GM18502 (cell line): ENCODE results near the gene TBC1D20.

Experiments used
- ATAC-seq: cut with Tn5 transposase; IDR thresholded peaks from one replicate; pipeline ENCODE4 v1.9.1; 2021; ENCODE audit warnings: mild to moderate bottlenecking; ENCODE audit not compliant: unreplicated experiment, poor library complexity

Gene TBC1D20

DNA sequence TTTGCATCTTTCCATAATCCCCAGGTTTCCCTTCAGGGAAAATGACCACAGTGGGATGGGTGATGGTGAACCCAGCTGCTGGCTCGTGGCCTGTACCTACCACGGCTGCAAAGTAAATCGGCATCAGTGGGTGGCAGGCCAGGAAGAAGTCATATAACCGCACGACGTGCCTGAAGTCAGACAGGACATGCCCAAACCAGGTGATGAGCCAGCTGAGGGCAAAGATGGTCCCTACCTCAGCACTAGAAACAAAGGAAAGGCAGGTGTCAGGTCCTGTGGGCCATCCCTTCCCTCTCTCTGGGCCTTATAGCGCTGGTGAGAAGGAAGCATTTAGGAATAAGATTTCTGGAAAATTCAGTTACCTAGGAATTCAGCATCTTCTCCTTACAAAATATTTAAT, 22.2 kb downstream of the TBC1D20 start:
- ATAC-seq, result no peak

DNA sequence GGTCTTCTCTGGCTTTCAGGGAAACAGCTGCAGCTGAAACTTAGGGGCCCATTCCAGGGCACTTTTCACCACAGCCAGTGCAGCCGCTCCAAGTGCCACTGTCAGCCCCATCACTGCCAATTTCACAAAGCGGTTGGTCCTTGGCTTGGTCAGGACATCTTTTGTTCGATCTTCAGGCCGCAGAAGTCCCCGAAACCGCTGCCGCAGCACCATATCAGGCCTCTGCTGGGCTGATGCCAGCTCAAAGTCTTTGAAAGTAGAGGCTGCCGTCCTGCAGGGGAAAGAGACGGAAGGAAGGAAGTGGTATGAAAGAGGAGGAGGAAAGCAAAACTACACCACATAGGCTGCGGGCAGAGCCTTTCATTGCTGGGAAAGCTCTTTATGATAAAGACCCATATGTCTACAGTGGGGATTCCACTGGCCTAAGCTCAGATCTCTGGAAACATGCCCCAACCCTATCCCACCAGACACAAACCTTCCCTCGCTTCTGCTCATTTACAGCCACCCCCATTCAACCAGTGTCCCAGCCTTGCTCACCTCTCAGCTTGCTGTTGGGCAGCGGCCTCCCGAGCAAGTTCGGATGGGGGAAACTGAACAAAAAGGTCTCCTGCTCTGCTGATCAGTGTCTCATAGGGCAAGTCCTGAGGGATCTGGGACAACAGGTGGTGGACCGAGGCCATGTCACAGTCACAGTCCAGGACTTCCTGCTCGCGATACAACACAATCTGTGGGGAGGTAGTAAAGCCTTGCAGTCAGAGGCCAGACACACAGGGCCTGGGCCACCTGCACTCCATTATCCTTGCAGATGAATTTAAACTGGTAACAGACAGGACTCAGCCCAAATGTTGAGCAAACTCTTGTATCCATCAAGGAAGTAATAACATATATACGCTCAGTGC, 23.5 kb downstream of the TBC1D20 start:
- no peak for ATAC-seq

DNA sequence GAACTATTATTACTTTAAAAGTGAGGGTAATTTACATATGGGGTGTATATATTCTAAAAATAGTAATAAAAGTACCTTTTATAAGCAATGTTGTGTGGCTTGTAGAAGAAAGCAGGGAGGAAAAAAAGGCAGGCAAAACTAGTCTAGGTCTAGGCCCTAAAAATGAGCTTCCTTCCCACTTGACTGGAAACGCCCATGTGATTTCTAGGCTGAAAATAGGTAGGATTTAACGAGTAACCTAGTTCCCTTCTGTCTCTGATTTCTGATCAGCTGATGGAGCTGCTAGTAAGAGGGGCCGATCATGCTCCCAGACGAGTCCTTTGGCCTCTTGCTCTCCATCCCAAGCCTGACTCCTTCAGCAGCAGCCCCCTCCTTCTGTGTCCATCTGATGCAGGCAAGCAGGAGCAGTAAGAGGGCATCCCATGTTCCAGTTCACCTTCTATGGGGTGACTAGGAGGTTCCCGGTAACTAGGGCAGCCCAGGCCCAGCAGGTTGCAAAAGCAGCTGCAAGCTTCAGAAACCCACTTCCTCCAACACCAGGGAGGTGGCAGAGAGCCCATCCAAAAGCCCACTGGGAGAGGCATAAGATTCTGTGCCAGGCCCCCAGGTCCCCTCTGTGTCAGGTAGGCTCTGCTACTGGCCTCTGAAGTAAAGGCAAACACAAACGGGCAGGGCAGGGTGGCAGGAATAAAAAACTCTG, 24.4 kb downstream of the TBC1D20 start:
- ATAC-seq, result no peak

DNA sequence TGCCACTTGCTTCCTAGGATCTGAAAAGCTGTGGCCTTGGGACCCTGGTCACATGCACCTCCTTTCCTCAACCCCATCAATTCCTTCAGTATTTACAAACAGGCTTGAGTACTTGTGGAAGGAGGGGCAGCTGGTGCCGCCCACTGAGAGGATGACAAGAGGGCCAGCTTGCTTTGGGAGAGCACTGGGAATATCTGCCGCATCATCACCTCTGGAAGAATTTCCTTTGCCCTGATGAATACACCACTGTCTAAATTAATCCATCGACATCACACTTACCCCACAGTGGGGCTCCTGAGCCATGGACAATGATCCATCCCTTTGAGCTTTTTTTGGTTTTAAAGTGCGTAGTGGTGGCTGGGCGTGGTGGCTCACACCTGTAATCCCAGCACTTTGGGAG, 25.9 kb downstream of the TBC1D20 start:
- no peak for ATAC-seq

DNA sequence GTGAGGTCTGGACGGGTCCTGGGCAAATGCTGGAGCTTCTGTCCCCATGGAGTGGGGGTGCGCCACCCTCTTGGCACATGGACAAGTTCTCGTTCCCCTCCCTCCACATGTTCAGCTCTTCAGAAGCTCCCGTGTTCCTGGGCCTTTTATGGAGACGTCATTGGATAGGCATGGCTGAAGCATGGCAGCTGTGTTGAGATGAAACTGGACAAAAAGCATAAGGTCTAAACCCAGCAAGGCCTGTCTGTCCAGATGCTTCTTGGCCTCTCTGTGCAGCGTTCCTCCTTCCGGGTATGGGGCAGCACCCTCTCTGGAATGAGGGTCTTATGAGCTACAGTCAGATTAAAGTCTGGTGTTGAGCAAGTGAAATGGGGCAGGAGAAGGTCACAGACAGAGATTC, 26.8 kb downstream of the TBC1D20 start:
- ATAC-seq, result no peak

DNA sequence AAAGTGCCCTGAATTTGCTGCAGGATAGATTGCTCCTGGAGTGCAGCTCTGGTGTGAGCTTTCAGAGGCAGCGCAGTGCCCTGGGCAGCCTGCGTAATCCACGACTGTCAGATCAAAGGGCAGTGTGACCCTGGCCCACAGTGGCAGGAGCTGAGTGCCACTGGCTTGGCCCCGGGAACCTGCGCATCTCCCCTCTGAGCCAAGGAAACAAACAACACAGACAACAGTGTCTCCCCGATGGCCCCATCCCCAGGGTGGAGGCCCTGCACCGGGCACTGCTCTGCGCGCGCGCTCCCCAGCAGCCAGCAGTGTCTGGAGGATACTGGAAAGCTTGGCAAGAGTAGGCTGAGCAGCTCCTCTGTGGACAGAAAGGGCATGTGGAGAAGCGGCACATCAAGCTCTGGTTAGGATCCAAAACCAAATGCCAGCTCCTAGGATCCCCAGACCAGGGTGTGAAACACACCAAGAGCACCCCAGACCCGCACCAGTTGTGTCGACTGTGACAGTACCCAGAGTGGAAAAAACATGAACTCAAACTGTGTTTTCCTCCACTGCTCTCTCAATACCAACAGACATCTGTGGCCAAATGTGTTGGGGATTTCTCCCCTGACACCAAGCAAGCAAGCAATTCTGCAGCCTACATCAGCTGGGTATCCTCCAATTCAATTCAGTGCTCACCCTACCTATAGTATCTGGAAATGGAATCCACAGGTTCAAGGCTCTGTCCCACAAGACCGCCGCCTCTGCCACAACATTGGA, 27.5 kb downstream of the TBC1D20 start:
- no peak for ATAC-seq

DNA sequence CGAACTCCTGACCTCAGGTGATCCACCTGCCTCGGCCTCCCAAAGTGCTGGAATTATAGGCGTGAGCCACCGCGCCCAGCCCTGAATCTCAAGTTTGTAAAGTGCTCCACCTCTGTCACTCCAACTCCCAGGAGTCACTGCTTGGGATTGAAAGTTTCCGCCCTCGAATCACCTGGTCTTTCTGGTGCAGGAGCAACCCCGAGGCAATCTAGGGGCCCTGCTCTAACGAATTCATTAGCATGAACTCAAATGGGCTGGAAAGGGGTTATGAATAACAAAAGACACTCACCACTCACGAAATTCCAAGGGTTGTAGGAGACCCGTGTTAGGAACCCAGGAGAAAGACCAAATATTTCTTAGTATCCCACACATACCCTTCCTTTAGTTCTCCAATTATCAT, 28.1 kb downstream of the TBC1D20 start:
- ATAC-seq, result no peak

DNA sequence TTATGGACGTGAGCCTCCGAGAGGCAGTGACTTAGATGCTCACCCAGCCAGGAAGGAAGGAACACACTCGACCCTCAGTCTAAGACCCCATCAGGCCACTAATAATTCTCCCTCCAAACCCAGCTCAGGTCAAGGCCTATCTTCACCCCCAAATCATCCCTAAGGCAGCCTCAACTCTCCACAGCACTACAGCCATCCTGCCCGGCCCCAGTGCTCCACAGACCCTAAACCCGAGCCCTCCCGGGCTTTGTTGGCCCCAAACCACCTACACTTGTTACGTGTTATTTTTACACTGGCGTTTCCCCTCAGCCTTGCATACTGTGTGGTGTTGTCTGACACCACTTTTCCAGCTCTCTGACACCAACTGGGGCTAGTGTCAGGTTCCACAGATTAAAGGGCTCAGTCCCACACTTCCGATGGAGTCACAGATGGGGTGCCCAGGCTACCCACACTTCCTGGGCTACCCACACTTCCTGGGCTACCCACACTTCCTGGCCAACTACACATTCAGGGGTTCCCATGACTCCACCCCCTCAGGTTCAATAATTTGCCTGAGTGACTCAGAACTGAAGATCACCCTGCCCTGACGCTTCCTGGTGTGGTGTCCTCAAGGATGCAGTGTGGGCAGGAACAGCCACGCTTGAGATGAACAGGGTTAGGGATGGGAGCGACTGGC, 28.9 kb downstream of the TBC1D20 start:
- ATAC-seq, result peak; percentile 87

DNA sequence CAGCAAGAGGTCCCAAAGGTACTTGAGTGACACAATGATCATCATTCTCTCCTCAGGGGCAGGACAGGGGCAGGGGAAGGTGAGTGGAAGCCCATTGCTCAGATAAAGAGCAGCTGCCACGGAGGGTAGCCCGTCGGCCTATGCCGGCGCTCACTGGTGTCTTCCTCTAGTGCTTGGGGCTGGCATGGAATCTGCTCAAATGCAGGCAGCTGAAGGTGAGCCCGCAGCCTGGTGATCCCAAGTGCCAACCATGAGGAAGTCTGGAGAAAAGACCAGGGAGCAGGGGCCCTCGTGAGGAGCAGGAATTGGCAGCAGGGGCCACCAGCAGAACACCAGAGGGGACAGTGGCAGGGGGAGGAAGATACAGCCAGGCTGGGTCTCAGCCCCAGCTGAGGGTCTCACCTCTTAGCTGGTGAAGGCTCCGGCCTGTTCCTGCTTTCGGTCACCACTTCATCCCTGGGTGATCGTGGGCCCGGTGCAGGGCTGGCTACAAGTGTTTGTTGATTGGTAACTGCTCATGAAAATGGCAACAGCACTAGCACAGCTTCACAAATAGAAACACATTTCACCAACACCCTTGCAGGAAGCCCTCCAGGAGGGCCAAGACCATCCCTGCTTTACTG, 29.5 kb downstream of the TBC1D20 start:
- ATAC-seq, result no peak

DNA sequence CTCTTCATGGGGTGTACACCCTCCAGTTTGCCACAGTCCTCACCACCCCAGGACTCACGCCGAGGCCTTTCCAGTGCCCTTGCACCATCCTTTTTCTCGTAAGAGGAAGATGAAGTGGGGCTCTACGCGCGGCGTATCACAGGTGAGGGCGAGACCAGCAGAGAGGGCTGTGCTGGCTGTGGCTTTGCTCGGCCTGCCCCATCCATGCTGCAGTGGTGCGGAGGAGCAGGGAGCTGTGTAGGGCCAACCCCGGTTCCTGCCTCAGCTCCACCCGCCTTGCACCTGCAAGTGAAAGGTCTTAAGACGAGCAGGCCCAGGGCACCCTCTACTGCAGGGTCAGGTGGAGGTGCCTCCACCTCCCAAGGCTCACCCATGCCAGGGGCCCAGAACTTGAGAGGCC, 30.1 kb downstream of the TBC1D20 start:
- ATAC-seq, result no peak

DNA sequence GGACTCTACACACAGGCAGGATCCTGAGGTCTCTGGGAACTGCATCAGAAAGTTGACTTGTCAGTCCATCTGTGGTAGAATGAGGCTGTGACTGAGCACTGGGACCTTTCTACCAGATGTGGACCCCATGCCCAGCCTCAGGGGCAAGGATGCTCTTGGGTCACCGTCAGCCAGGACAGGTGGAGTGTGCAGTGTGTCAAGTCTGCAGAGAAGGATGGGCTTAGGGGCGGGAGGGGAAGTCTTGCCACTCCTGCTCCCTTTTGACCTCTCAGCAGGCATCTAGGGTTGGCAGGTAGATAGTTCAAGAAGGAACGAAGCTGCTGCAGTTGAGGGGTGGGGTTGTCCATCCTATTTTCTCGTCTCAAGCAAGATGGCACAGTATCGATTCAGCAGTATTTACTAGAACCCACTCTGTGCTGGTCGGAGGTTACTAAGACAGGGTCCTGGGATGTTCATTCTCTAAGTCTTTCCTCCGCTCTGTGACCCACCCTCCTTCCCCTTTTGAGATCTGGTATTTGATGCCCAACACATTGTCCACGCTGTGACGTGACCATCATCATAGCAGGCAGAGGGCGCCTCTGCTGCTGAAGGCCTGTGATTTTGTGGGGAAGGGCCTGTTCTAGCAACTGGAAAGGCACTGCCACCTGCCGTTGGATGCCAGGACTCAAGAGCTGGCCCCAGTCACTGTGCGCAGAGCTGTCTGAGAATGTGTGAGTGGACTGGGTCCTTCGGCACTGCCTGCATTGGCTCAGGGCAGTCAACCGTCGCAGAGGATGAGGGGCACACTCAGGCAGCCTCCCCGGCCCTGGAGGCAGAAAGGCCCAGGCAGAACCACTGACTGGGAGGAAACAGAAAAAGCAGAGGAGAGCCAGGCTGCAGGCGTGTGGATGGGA, 31.1 kb downstream of the TBC1D20 start:
- ATAC-seq, result no peak

DNA sequence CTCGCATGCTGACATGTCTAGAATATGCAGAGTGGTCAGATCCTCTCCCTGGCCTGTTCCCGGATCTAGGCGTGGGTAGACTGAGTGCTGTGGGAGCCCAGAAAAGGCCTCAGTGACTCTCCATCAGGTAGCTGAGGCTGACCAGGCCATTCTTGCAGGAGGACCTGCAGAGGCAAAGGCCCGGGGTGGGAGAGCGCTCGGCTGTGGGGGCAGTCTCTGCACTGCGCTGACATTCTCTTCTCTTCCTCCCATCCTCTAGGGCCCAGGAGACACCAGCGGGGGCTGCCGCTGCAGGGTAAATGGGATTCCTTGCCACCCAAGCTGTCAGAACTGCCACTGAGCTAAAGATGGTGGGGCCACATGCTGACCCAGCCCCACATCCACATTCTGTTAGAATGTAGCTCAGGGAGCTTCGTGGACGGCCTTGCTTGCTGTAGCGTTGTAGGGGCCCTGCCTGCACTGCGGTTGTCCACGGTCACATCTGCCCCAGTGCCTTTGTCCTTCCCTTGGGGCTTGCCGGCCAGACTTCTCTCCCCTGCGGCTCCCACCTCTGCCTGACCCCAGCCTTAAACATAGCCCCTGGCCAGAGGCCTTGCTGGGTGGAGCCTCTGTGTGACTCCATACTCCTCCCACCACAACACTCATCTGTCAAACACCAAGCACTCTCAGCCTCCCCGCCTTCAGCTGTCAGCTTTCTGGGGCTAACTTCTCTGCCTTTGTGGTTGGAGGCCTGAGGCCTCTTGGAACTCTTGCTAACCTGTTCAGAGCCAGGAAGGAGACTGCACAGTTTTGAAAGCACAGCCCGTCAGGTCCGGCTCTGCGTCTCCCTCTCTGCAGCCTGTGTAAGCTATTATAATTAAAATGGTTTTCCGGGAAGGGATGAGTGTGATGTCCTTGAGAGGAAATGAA, 32.0 kb downstream of the TBC1D20 start:
- ATAC-seq, result no peak

DNA sequence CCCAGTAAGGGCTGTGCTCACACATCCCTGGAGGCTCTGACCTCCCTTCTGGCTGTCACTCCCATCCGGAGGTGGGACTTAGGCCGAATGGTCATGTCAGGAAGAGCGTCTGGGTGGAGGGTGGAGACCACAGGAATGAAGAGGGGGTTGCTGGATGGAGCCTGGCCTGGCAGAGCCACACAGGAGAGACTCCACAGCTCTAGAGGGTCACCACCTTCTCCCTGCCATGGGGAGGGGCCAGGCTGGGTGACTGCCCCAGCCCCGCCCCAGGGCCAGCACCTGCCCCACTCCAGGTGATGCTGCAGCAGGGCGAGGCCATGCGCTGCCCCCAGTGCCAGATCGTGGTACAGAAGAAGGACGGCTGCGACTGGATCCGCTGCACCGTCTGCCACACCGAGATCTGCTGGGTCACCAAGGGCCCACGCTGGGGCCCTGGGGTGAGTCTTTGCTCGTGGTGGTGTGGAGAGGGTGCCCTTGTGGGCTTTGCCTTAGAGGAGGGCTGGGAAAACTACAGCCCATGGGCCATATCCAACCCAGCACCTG, 33.6 kb downstream of the TBC1D20 start:
- ATAC-seq, result no peak

DNA sequence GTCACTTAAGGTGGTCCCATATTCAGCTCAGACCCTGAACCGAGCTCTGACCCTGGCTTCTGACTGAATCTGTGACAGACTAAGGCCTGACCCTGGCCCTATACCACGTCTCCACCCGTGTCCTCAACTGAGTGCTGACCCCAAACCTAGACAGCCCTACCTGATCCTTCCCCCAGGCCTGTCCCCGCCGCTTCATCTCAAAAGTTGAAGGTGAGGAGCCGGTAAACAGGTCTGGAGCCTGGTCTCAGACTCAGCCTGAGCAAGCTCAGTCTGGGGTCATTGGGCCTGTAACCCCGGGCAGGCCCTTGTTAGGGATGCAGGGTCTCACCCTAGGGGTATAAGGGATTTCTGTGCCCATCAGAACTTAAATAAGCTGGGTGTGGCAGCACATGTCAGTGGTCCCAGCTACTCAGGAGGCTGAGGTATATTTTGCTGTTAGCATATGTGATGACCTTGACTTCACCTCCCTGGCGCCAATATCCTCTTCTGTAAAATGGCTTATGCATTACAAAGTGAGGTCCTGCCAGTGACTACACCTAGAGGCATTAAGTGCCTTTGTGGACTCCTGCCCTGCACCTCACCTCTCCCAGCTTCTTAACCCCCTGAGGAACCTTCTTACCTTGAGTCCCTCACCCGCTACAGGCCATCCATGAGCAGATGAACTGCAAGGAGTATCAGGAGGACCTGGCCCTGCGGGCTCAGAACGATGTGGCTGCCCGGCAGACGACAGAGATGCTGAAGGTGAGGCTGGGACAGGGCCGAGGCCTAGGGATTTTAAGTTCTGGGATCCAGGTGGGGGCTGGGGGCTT, 34.3 kb downstream of the TBC1D20 start:
- ATAC-seq, result no peak

DNA sequence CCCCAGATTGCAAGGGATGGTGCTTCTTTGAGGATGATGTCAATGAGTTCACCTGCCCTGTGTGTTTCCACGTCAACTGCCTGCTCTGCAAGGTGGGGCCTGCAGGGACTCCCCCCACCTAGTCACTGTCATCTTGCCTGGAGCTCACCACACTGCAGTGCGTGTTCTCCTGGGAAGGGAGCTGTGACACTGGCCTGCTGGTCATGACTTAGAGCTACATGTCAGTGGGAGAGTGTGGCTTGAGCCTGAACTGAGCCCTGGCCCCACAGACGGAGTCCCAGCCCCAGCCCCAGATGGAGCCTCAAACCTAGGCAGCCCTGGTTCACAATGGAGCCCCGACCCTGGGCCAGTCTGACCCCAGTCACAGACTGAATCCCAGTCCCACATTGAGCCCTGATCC, 34.9 kb downstream of the TBC1D20 start:
- no peak for ATAC-seq

DNA sequence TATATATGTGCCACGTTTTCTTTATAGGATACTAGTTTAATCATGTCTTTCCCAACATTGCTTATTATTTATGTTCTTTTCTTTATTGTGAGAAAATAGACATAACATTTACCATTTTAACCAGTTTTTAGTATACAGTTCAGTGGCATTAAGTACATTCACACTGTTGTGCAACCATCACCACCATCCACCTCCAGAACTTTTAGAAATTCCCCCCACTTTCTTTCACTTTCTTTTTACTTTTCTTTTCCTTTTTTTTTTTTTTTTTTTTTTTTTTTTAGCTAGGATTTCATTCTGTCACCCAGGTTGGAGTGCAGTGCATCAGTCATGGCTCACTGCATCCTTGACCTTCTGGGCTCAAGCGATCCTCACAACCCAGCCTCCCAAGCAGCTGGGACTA, 35.8 kb downstream of the TBC1D20 start:
- ATAC-seq, result no peak

DNA sequence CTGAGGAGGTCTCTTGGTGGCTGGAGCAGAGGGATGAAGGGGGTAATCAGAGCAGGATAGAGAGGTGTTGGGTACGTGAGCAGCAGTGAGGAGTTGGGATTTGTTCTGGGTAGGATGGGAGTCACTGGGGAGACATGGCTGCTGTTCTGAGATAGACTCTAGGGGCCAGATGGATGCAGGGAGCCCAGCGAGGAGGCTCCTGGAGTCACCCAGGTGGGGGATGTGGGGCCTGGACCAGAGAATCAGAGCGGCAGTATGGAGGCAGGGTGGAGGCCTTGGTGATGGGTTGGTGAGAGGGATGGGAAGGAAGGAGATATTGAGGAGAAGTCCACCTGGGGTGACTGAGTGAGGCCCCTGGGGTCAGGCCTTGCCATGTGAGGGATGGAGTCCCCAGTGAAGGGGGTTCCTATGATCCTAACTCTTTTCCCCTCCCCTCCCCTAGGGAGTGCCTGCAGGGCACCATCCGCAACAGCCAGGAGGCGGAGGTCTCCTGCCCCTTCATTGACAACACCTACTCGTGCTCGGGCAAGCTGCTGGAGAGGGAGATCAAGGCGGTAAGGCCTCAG, 40.6 kb downstream of the TBC1D20 start:
- no peak for ATAC-seq
